A172 (cell line): ENCODE measurements around the gene NWD2. TPM values are rescaled to one million over a fixed set of nuclear protein-coding genes. Genes with fewer than 3 reads are reported as not detected.

Experiments used
- DNase-seq: peaks from one replicate; pipeline ENCODE4 v3.0.0-alpha.2; 2015; ENCODE audit warnings: low spot score
- total RNA-seq: library from RNA; depleted of rRNA; stranded (reverse); fragments of >200 nt; shearing (Covaris generic); gene quantifications from 2 replicates; pipeline ENCODE4 v1.2.3, GENCODE V29; 2014

NWD2 gene
- total RNA-seq, 1 experiment from 2014 or later = not detected

GRCh38 chr4:37304612-37305011 is 60.1 kb downstream of the NWD2 start:
- DNase-seq = no peak

- DNase-seq = no peak
These were observed 61.4 kb downstream of the NWD2 start for GRCh38 chr4:37305984-37306383.

GRCh38 chr4:37317104-37317643 is 72.6 kb downstream of the NWD2 start:
- no peak for DNase-seq

GRCh38 chr4:37320513-37321235 is 76.1 kb downstream of the NWD2 start:
- no peak for DNase-seq

GRCh38 chr4:37322122-37322521 is 77.6 kb downstream of the NWD2 start:
- peak; percentile 5 for DNase-seq

GRCh38 chr4:37324546-37324945 is 80.0 kb downstream of the NWD2 start:
- DNase-seq = no peak

GRCh38 chr4:37326852-37327251 is 82.3 kb downstream of the NWD2 start:
- DNase-seq = no peak

- DNase-seq = no peak
These were observed 94.4 kb downstream of the NWD2 start for GRCh38 chr4:37338972-37339371.

- no peak for DNase-seq
These were observed 114.2 kb downstream of the NWD2 start for GRCh38 chr4:37358748-37359147.

- no peak for DNase-seq
These were observed 114.7 kb downstream of the NWD2 start for GRCh38 chr4:37359261-37359660.

- peak; percentile 21 for DNase-seq
These were observed 121.3 kb downstream of the NWD2 start for GRCh38 chr4:37365888-37366287.

- no peak for DNase-seq
These were observed 123.4 kb downstream of the NWD2 start for GRCh38 chr4:37367901-37368300.

GRCh38 chr4:37370052-37370451 is 125.5 kb downstream of the NWD2 start:
- no peak for DNase-seq

- no peak for DNase-seq
These were observed 136.6 kb downstream of the NWD2 start for GRCh38 chr4:37381040-37381668.

- peak; percentile 31 for DNase-seq
These were observed 139.2 kb downstream of the NWD2 start for GRCh38 chr4:37383579-37384229.

- DNase-seq = no peak
These were observed 140.9 kb downstream of the NWD2 start for GRCh38 chr4:37385424-37385823.

GRCh38 chr4:37388681-37389365 is 144.3 kb downstream of the NWD2 start:
- DNase-seq = no peak

GRCh38 chr4:37389366-37389765 is 144.8 kb downstream of the NWD2 start:
- no peak for DNase-seq

- DNase-seq = peak; percentile 48
These were observed 145.5 kb downstream of the NWD2 start for GRCh38 chr4:37389967-37390580.

GRCh38 chr4:37392521-37393255 is 148.1 kb downstream of the NWD2 start:
- DNase-seq = peak; percentile 52

GRCh38 chr4:37393321-37393720 is 148.8 kb downstream of the NWD2 start:
- no peak for DNase-seq
